OCI-LY1 (cell line): ENCODE results near the gene ADGRL1.
"Not testable (repeated sequence)": the region's sequence is repeated elsewhere in the genome, so short reads cannot be mapped to it uniquely, and the experiment has no call there.

Source experiments
- CTCF ChIP-seq: fragments of 200-600 bp; sonication (generic), shearing (Covaris generic); IDR thresholded peaks from 2 replicates; pipeline ENCODE4 v1.5.1; 2017; ENCODE audit warnings: mild to moderate bottlenecking, antibody characterized with exemption, low read length, moderate library complexity, mixed read lengths
- EZH2 ChIP-seq: fragments of 200-600 bp; sonication (generic), shearing (Covaris generic); IDR thresholded peaks from 2 replicates; pipeline ENCODE4 v1.8.0; 2017; ENCODE audit warnings: borderline replicate concordance, mixed run types, mild to moderate bottlenecking, antibody characterized with exemption, low read length, moderate library complexity, mixed read lengths

GRCh38 chr19:14243718-14244117 lies 37.7 kb upstream of the ADGRL1 start:
- not testable (repeated sequence) for TF ChIP-seq CTCF, EZH2
